Endothelial cell of umbilical vein (primary cell): ENCODE results near the gene ACTR2. TPM values are rescaled to one million over a fixed set of nuclear protein-coding genes. Genes with fewer than 3 reads are reported as not detected.
A peak's percentile ranks its signal among the peaks of the same experiment; 100 is the strongest.
"Not testable (repeated sequence)": the region's sequence is repeated elsewhere in the genome, so short reads cannot be mapped to it uniquely, and the experiment has no call there.

Experiments used
- BruUV-seq: library from RNA; stranded (reverse); fragments of 400-500 nt; replicated peaks from 2 replicates; lab custom pipeline; 2021; lab: Mats Ljungman, UMichigan
- CTCF ChIA-PET: fragments of 300-600, 350-600 bp; sonication (Branson Sonifier 250); formaldehyde crosslinking; loops from one replicate; lab custom pipeline; 2021; ENCODE audit warnings: antibody characterized with exemption, inconsistent platforms; lab: Charles Lee
- POLR2A ChIA-PET: fragments of 300-600, 350-600 bp; sonication (Branson Sonifier 250); formaldehyde crosslinking; loops from one replicate; lab custom pipeline; 2021; ENCODE audit warnings: antibody characterized with exemption, inconsistent platforms; lab: Charles Lee
- DNase-seq: peaks from one replicate; pipeline ENCODE4 v3.0.0-alpha.2; 2011; ENCODE audit warnings: low read depth, low spot score
- FAIRE-seq: peaks from 2 replicates; lab custom pipeline; 2011; peaks lifted over from hg19 to GRCh38; lab: Jason Lieb, UNC
- H2AFZ ChIP-seq: 2 replicates; pipeline ENCODE4 v1.6.0; 2012; ENCODE audit warnings: low read depth, low read length, control low read depth, inconsistent platforms
- H3K27ac ChIP-seq: 2 replicates; pipeline ENCODE4 v1.5.1; 2011; ENCODE audit warnings: low read depth, mild to moderate bottlenecking, control low read depth, low read length, moderate library complexity; ENCODE audit not compliant: insufficient read depth
- H3K27me3 ChIP-seq, 2 experiments: 2 replicates each; pipeline versions ENCODE4 v1.6.0 to v1.6.1; 2011; ENCODE audit warnings: low read length in 2 of 2, mixed read lengths in 1 of 2; ENCODE audit not compliant: control insufficient read depth in 2 of 2, insufficient read depth in 2 of 2
- H3K36me3 ChIP-seq, 2 experiments: 2 replicates in 1 of 2; 3 replicates in 1 of 2; pipeline ENCODE4 v1.5.1; 2011; ENCODE audit warnings: low read length in 2 of 2, mild to moderate bottlenecking in 1 of 2, moderate library complexity in 1 of 2; ENCODE audit not compliant: control insufficient read depth in 2 of 2, insufficient read depth in 2 of 2; ENCODE audit errors: extremely low read depth in 1 of 2
- H3K4me1 ChIP-seq: 3 replicates; pipeline ENCODE4 v1.5.1; 2011; ENCODE audit warnings: mild to moderate bottlenecking, low read length; ENCODE audit not compliant: control insufficient read depth, insufficient read depth; ENCODE audit errors: extremely low read depth
- H3K4me2 ChIP-seq: 2 replicates; pipeline ENCODE4 v1.6.1; 2011; ENCODE audit warnings: low read length, control low read depth, mixed read lengths; ENCODE audit not compliant: insufficient read depth
- H3K4me3 ChIP-seq, 3 experiments: fragments of 200-600 bp in 1 of 3; sonication (generic), shearing (Covaris generic) in 1 of 3; replicated peaks in 1 of 3; 2 replicates each; pipeline ENCODE4 v1.5.1; 2011 to 2016; ENCODE audit warnings: control low read depth in 3 of 3, low read length in 3 of 3, mild to moderate bottlenecking in 2 of 3, inconsistent platforms in 1 of 3, low read depth in 1 of 3, moderate library complexity in 1 of 3; ENCODE audit not compliant: insufficient read depth in 1 of 3
- H3K79me2 ChIP-seq: 2 replicates; pipeline ENCODE4 v1.6.0; 2012; ENCODE audit warnings: low read length, inconsistent platforms; ENCODE audit not compliant: control insufficient read depth, insufficient read depth
- H3K9ac ChIP-seq: replicated peaks from 2 replicates; pipeline ENCODE3; 2011; ENCODE audit warnings: low read length, control low read depth; ENCODE audit not compliant: insufficient read depth; ENCODE audit errors: extremely low read depth
- H3K9me1 ChIP-seq: replicated peaks from 3 replicates; pipeline ENCODE4 v1.6.0; 2011; ENCODE audit warnings: mild to moderate bottlenecking, low read length; ENCODE audit not compliant: control insufficient read depth, insufficient read depth; ENCODE audit errors: extremely low read depth
- H3K9me3 ChIP-seq: replicated peaks from 2 replicates; pipeline ENCODE4 v1.5.1; 2012; ENCODE audit warnings: low read length, inconsistent platforms; ENCODE audit not compliant: control insufficient read depth, insufficient read depth
- H4K20me1 ChIP-seq: replicated peaks from 2 replicates; pipeline ENCODE3; 2011; ENCODE audit warnings: mild to moderate bottlenecking, low read length; ENCODE audit not compliant: control insufficient read depth, insufficient read depth; ENCODE audit errors: extremely low read depth
- CTCF ChIP-seq, 2 donors: IDR thresholded peaks; 1 replicate in 1 of 2; 2 replicates in 1 of 2; pipeline ENCODE4 v1.5.1; 2011; ENCODE audit warnings: low read length in 2 of 2, mild to moderate bottlenecking in 2 of 2, moderate library complexity in 2 of 2, control low read depth in 1 of 2, inconsistent platforms in 1 of 2, low read depth in 1 of 2; ENCODE audit not compliant: insufficient read depth in 1 of 2; ENCODE audit errors: extremely low read depth in 1 of 2
- EZH2 ChIP-seq: IDR thresholded peaks from 2 replicates; pipeline ENCODE4 v1.6.1; 2012; ENCODE audit warnings: borderline replicate concordance, low read depth, mild to moderate bottlenecking, moderate library complexity, low read length, inconsistent platforms; ENCODE audit not compliant: severe bottlenecking
- FOS ChIP-seq: IDR thresholded peaks from 2 replicates; pipeline ENCODE4 v1.6.1; 2011; ENCODE audit warnings: mild to moderate bottlenecking, low read length, moderate library complexity, borderline replicate concordance; ENCODE audit not compliant: insufficient read depth
- GATA2 ChIP-seq: IDR thresholded peaks from 2 replicates; pipeline ENCODE4 v1.7.0; 2011; ENCODE audit warnings: low read depth, mild to moderate bottlenecking, moderate library complexity, mixed read lengths, low read length; ENCODE audit not compliant: insufficient read length, insufficient read depth
- JUN ChIP-seq: IDR thresholded peaks from 2 replicates; pipeline ENCODE4 v1.6.1; 2011; ENCODE audit warnings: borderline replicate concordance, low read depth; ENCODE audit not compliant: insufficient read length, insufficient read depth
- MAX ChIP-seq: IDR thresholded peaks from 2 replicates; pipeline ENCODE4 v1.6.1; 2011; ENCODE audit not compliant: insufficient read depth, insufficient read length
- MYC ChIP-seq: IDR thresholded peaks from one replicate; pipeline ENCODE4 v1.6.1; 2011; ENCODE audit warnings: mild to moderate bottlenecking, low read depth, low read length
- POLR2A ChIP-seq: IDR thresholded peaks from 2 replicates; pipeline ENCODE4 v1.6.1; 2012; ENCODE audit warnings: low read depth, mild to moderate bottlenecking, control low read depth, low read length
- POLR2AphosphoS5 ChIP-seq: IDR thresholded peaks from 2 replicates; pipeline ENCODE4 v1.6.1; 2012; ENCODE audit warnings: low read depth, mild to moderate bottlenecking, control low read depth, low read length, moderate library complexity; ENCODE audit not compliant: insufficient read depth
- dilution Hi-C: fragments of 300-500 bp; cut with MboI; formaldehyde crosslinking; loops from one replicate; pipeline ENCODE4 v1.15.0; 2019; ENCODE audit warnings: low sequenced_read_pairs; ENCODE audit not compliant: extremely low pct_ligation_motif_present
- intact Hi-C: fragments of 100-400 bp; cut with micrococcal nuclease; formaldehyde crosslinking; loops from one replicate; pipeline ENCODE4 v1.10.0; 2022
- polyA plus RNA-seq, 4 experiments: library from polyadenylated mRNA; depleted of rRNA in 3 of 4; stranded (reverse) in 3 of 4; unstranded in 1 of 4; fragments of >200 nt; gene quantifications; 2 replicates each; pipeline versions ENCODE4 v1.2.1 to v1.2.3, GENCODE V29; 2011 to 2012; ENCODE audit warnings: missing spikeins in 1 of 4
- total RNA-seq: library from RNA; stranded (reverse); gene quantifications from 2 replicates; pipeline ENCODE4 v1.2.3, GENCODE V29; 2021

ACTR2 gene
- total and polyA plus RNA-seq, 2 donors (not counting 3 experiments of a cell fraction or from before 2014, with no cell fraction given): 48.7 to 287 TPM

- Histone ChIP-seq H3K27ac (no peak overlapping the region), H3K27me3 (no peaks in the 10 kb centered on the region), H3K9me1 (no peaks in the 10 kb centered on the region), H3K36me3 (peaks cover 2 to 10% of the 10 kb centered on the region in 2 experiments), H3K9ac (no peak overlapping the region), H3K79me2 (peaks cover 86% of the 10 kb centered on the region), H3K4me3 (no peak overlapping the region), H3K9me3 (no peaks in the 10 kb centered on the region), H3K4me1 (no peaks in the 10 kb centered on the region), H2AFZ (no peak overlapping the region), H4K20me1 (peaks cover 4% of the 10 kb centered on the region), H3K4me2 (no peak overlapping the region)
- DNase-seq (no peak), FAIRE-seq (no peak)
- intact Hi-C loops: loop anchor here (1.0 kb wide), 1 partner anchor 10 kb away; no protein-coding TSS in a partner anchor
- BruUV-seq: TSS peak; percentile 15
- ChIA-PET CTCF (no interaction called here), POLR2A (no interaction called here)
- TF ChIP-seq MAX (no peak), MYC (no peak), JUN (no peak), EZH2 (no peak), CTCF (IDR thresholded peaks at IDR 0.05; ENCODE audit: extremely low read depth in 1 of 2, insufficient read depth in 1 of 2, low read depth in 1 of 2, low read length in 2 of 2) (no peak), GATA2 (no peak), FOS (no peak), POLR2A (no peak), POLR2AphosphoS5 (no peak)
- dilution Hi-C loops: no loop called here
Observed at GRCh38 chr2:65240657-65241056, 13.0 kb downstream of the ACTR2 start.

- H3K4me2 ChIP-seq, DNase-seq, CTCF ChIA-PET, H3K36me3 ChIP-seq, H4K20me1 ChIP-seq, H3K4me3 ChIP-seq, H3K9me3 ChIP-seq, BruUV-seq, H3K27ac ChIP-seq, H3K9ac ChIP-seq, H3K4me1 ChIP-seq, H3K27me3 ChIP-seq, H2AFZ ChIP-seq, dilution Hi-C loops, H3K9me1 ChIP-seq, FAIRE-seq, intact Hi-C loops, POLR2A ChIA-PET: not testable (repeated sequence)
- peaks cover 64% of the 10 kb centered on the region for H3K79me2 ChIP-seq
Observed at GRCh38 chr2:65244452-65244851, 16.8 kb downstream of the ACTR2 start.
